Measurements from ENCODE around the gene ASCC1. TPM values are rescaled to one million over a fixed set of nuclear protein-coding genes. Genes with fewer than 3 reads are reported as not detected.

The ASCC1 gene
- total RNA-seq, 2 experiments from 2014 or later = 61.6 to 68.5 TPM

GRCh38 chr10:72104472-72105097 lies 111.5 kb downstream of the ASCC1 start:
- DNase-seq = no peak
- intact Hi-C loops (cut with micrococcal nuclease) = no loop called here
- H3K36me3 Mint-ChIP-seq (ENCODE audit: low read depth) = peaks cover 28% of the 10 kb centered on the region
- peaks cover 83% of the 10 kb centered on the region for H3K4me1 Mint-ChIP-seq (ENCODE audit: low read depth)
- no peaks in the 10 kb centered on the region for H3K27me3 Mint-ChIP-seq (ENCODE audit: low read depth)
- no peak overlapping the region for H3K4me3 Mint-ChIP-seq
- H3K9me3 Mint-ChIP-seq = no peaks in the 10 kb centered on the region
- H3K27ac Mint-ChIP-seq = peak overlapping the region; percentile 96
- CTCF ChIA-PET = no interaction called here

GRCh38 chr10:72099600-72099921 lies 116.5 kb downstream of the ASCC1 start:
- intact Hi-C loops (cut with micrococcal nuclease) = no loop called here
- no peak for DNase-seq
- no peak overlapping the region for H3K27ac Mint-ChIP-seq
- CTCF ChIA-PET = interaction anchor here (0.9 to 1.1 kb wide), 3 partner anchors 9 to 238 kb away, joined by 4 to 5 read pairs (median 5); partner anchors contain the start of gene SPOCK2
- no peak overlapping the region for H3K4me3 Mint-ChIP-seq
- peaks cover 69% of the 10 kb centered on the region for H3K4me1 Mint-ChIP-seq (ENCODE audit: low read depth)
- H3K27me3 Mint-ChIP-seq (ENCODE audit: low read depth) = no peaks in the 10 kb centered on the region
- H3K36me3 Mint-ChIP-seq (ENCODE audit: low read depth) = peaks cover 40% of the 10 kb centered on the region
- no peaks in the 10 kb centered on the region for H3K9me3 Mint-ChIP-seq

- CTCF ChIA-PET = interaction anchor here (0.9 to 1.1 kb wide), 3 partner anchors 9 to 238 kb away, joined by 4 to 5 read pairs (median 5); partner anchors contain the start of gene SPOCK2
- DNase-seq = no peak
- Mint-ChIP-seq H3K27me3 (ENCODE audit: low read depth) (no peaks in the 10 kb centered on the region), H3K27ac (no peak overlapping the region), H3K4me3 (no peak overlapping the region), H3K9me3 (no peaks in the 10 kb centered on the region), H3K4me1 (ENCODE audit: low read depth) (peaks cover 70% of the 10 kb centered on the region), H3K36me3 (ENCODE audit: low read depth) (peaks cover 41% of the 10 kb centered on the region)
- intact Hi-C loops (cut with micrococcal nuclease) = no loop called here
These were observed 117.1 kb downstream of the ASCC1 start for GRCh38 chr10:72098836-72099599.

GRCh38 chr10:72098301-72098835 lies 117.7 kb downstream of the ASCC1 start:
- CTCF ChIA-PET = interaction anchor here (1.1 kb wide), 1 partner anchor 239 kb away, joined by 4 read pairs; no protein-coding TSS in a partner anchor

GRCh38 chr10:72097448-72098300 lies 118.4 kb downstream of the ASCC1 start:
- CTCF ChIA-PET = no interaction called here
- H3K27ac Mint-ChIP-seq = no peak overlapping the region
- H3K36me3 Mint-ChIP-seq (ENCODE audit: low read depth) = peaks cover 34% of the 10 kb centered on the region
- no peak for DNase-seq
- intact Hi-C loops (cut with micrococcal nuclease) = loop anchor here (2.0 kb wide), 1 partner anchor 465 kb away; no protein-coding TSS in a partner anchor
- H3K9me3 Mint-ChIP-seq = no peaks in the 10 kb centered on the region
- peaks cover 68% of the 10 kb centered on the region for H3K4me1 Mint-ChIP-seq (ENCODE audit: low read depth)
- H3K27me3 Mint-ChIP-seq (ENCODE audit: low read depth) = no peaks in the 10 kb centered on the region
- H3K4me3 Mint-ChIP-seq = no peak overlapping the region

More at GRCh38 chr10:72098301-72098835, 117.7 kb downstream of the ASCC1 start:
- no peak overlapping the region for H3K27ac Mint-ChIP-seq
- H3K4me1 Mint-ChIP-seq (ENCODE audit: low read depth) = peaks cover 69% of the 10 kb centered on the region
- H3K27me3 Mint-ChIP-seq (ENCODE audit: low read depth) = no peaks in the 10 kb centered on the region
- no peaks in the 10 kb centered on the region for H3K9me3 Mint-ChIP-seq
- peaks cover 37% of the 10 kb centered on the region for H3K36me3 Mint-ChIP-seq (ENCODE audit: low read depth)
- no peak for DNase-seq
- H3K4me3 Mint-ChIP-seq = no peak overlapping the region
- intact Hi-C loops (cut with micrococcal nuclease) = no loop called here

GRCh38 chr10:72096115-72097000 lies 119.7 kb downstream of the ASCC1 start:
- H3K27ac Mint-ChIP-seq = peak overlapping the region; percentile 73
- CTCF ChIA-PET = no interaction called here
- H3K36me3 Mint-ChIP-seq (ENCODE audit: low read depth) = peaks cover 25% of the 10 kb centered on the region
- H3K4me1 Mint-ChIP-seq (ENCODE audit: low read depth) = peaks cover 65% of the 10 kb centered on the region
- no peaks in the 10 kb centered on the region for H3K9me3 Mint-ChIP-seq
- intact Hi-C loops (cut with micrococcal nuclease) = loop anchor here (1.0 to 2.0 kb wide), 3 partner anchors 11 to 466 kb away; no protein-coding TSS in a partner anchor
- H3K4me3 Mint-ChIP-seq = no peak overlapping the region
- H3K27me3 Mint-ChIP-seq (ENCODE audit: low read depth) = no peaks in the 10 kb centered on the region
- DNase-seq = peak; percentile 73

- peak overlapping the region; percentile 80 for H3K27ac Mint-ChIP-seq
- H3K4me3 Mint-ChIP-seq = no peak overlapping the region
- intact Hi-C loops (cut with micrococcal nuclease) = no loop called here
- CTCF ChIA-PET = interaction anchor here (0.7 to 1.4 kb wide), 4 partner anchors 14 to 1861 kb away, joined by 3 to 4 read pairs (median 3); no protein-coding TSS in a partner anchor
- no peaks in the 10 kb centered on the region for H3K9me3 Mint-ChIP-seq
- peaks cover 64% of the 10 kb centered on the region for H3K4me1 Mint-ChIP-seq (ENCODE audit: low read depth)
- H3K27me3 Mint-ChIP-seq (ENCODE audit: low read depth) = no peaks in the 10 kb centered on the region
- H3K36me3 Mint-ChIP-seq (ENCODE audit: low read depth) = peaks cover 23% of the 10 kb centered on the region
- peak; percentile 66 for DNase-seq
These were observed 120.9 kb downstream of the ASCC1 start for GRCh38 chr10:72095195-72095594.

GRCh38 chr10:72094574-72094973 lies 121.5 kb downstream of the ASCC1 start:
- no peaks in the 10 kb centered on the region for H3K9me3 Mint-ChIP-seq
- no peak overlapping the region for H3K4me3 Mint-ChIP-seq
- CTCF ChIA-PET = interaction anchor here (1.0 to 1.4 kb wide), 3 partner anchors 14 to 243 kb away, joined by 3 to 4 read pairs (median 3); no protein-coding TSS in a partner anchor
- H3K27me3 Mint-ChIP-seq (ENCODE audit: low read depth) = no peaks in the 10 kb centered on the region
- intact Hi-C loops (cut with micrococcal nuclease) = no loop called here
- H3K27ac Mint-ChIP-seq = peak overlapping the region; percentile 80
- peak; percentile 56 for DNase-seq
- H3K4me1 Mint-ChIP-seq (ENCODE audit: low read depth) = peaks cover 71% of the 10 kb centered on the region
- H3K36me3 Mint-ChIP-seq (ENCODE audit: low read depth) = peaks cover 21% of the 10 kb centered on the region

- Mint-ChIP-seq H3K4me1 (ENCODE audit: low read depth) (peaks cover 72% of the 10 kb centered on the region), H3K36me3 (ENCODE audit: low read depth) (peaks cover 21% of the 10 kb centered on the region), H3K9me3 (no peaks in the 10 kb centered on the region), H3K27ac (no peak overlapping the region), H3K4me3 (no peak overlapping the region), H3K27me3 (ENCODE audit: low read depth) (no peaks in the 10 kb centered on the region)
- DNase-seq = no peak
- intact Hi-C loops (cut with micrococcal nuclease) = no loop called here
- CTCF ChIA-PET = interaction anchor here (0.7 to 1.5 kb wide), 3 partner anchors 9 to 15 kb away, joined by 3 to 8 read pairs (median 3); no protein-coding TSS in a partner anchor
These were observed 122.6 kb downstream of the ASCC1 start for GRCh38 chr10:72093450-72093849.

GRCh38 chr10:72092987-72093386 lies 123.1 kb downstream of the ASCC1 start:
- Mint-ChIP-seq H3K4me3 (no peak overlapping the region), H3K4me1 (ENCODE audit: low read depth) (peaks cover 71% of the 10 kb centered on the region), H3K27ac (peak overlapping the region; percentile 30), H3K36me3 (ENCODE audit: low read depth) (peaks cover 23% of the 10 kb centered on the region), H3K27me3 (ENCODE audit: low read depth) (no peaks in the 10 kb centered on the region), H3K9me3 (no peaks in the 10 kb centered on the region)
- intact Hi-C loops (cut with micrococcal nuclease) = no loop called here
- CTCF ChIA-PET = interaction anchor here (0.6 to 1.5 kb wide), 5 partner anchors 10 to 951 kb away, joined by 3 to 8 read pairs (median 3); no protein-coding TSS in a partner anchor
- DNase-seq = no peak

Data from activated naive CD4-positive, alpha-beta T cell treated with anti-CD3 and anti-CD28 coated beads for 36 hours (primary cell).